ENCODE data around the gene UBE2V1. TPM values are rescaled to one million over a fixed set of nuclear protein-coding genes. Genes with fewer than 3 reads are reported as not detected.
A peak's percentile ranks its signal among the peaks of the same experiment; 100 is the strongest.

The UBE2V1 gene
- total and polyA plus RNA-seq, 2 of the 13 experiments (the other 11 are each of a cell fraction or from before 2014, with no cell fraction given): 81.3 to 132 TPM

- TF ChIP-seq, protein P1, sequence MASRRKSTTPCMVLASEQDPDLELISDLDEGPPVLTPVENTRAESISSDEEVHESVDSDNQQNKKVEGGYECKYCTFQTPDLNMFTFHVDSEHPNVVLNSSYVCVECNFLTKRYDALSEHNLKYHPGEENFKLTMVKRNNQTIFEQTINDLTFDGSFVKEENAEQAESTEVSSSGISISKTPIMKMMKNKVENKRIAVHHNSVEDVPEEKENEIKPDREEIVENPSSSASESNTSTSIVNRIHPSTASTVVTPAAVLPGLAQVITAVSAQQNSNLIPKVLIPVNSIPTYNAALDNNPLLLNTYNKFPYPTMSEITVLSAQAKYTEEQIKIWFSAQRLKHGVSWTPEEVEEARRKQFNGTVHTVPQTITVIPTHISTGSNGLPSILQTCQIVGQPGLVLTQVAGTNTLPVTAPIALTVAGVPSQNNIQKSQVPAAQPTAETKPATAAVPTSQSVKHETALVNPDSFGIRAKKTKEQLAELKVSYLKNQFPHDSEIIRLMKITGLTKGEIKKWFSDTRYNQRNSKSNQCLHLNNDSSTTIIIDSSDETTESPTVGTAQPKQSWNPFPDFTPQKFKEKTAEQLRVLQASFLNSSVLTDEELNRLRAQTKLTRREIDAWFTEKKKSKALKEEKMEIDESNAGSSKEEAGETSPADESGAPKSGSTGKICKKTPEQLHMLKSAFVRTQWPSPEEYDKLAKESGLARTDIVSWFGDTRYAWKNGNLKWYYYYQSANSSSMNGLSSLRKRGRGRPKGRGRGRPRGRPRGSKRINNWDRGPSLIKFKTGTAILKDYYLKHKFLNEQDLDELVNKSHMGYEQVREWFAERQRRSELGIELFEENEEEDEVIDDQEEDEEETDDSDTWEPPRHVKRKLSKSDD (CRISPR knock-in tag; IDR thresholded peaks at IDR 0.05; ENCODE audit: low read depth): 0 out of 2 replicates have a peak, but pooled peaks have one; percentile 17
- TF ChIP-seq, protein P2, sequence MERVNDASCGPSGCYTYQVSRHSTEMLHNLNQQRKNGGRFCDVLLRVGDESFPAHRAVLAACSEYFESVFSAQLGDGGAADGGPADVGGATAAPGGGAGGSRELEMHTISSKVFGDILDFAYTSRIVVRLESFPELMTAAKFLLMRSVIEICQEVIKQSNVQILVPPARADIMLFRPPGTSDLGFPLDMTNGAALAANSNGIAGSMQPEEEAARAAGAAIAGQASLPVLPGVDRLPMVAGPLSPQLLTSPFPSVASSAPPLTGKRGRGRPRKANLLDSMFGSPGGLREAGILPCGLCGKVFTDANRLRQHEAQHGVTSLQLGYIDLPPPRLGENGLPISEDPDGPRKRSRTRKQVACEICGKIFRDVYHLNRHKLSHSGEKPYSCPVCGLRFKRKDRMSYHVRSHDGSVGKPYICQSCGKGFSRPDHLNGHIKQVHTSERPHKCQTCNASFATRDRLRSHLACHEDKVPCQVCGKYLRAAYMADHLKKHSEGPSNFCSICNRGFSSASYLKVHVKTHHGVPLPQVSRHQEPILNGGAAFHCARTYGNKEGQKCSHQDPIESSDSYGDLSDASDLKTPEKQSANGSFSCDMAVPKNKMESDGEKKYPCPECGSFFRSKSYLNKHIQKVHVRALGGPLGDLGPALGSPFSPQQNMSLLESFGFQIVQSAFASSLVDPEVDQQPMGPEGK (CRISPR knock-in tag; IDR thresholded peaks at IDR 0.05): no peak
- TF ChIP-seq ZZZ3 (CRISPR knock-in tag; IDR thresholded peaks at IDR 0.05; ENCODE audit: borderline replicate concordance) (0 out of 2 replicates have a peak, but pooled peaks have one; percentile 22), ZNF777 (CRISPR knock-in tag; IDR thresholded peaks at IDR 0.05) (no peak), CBFB (CRISPR knock-in tag; IDR thresholded peaks at IDR 0.05) (0 out of 2 replicates have a peak, but pooled peaks have one; percentile 38), ZNF34 (CRISPR knock-in tag; IDR thresholded peaks at IDR 0.05; ENCODE audit: borderline replicate concordance) (no peak), ATF1 (CRISPR knock-in tag; IDR thresholded peaks at IDR 0.05) (no peak), ZNF878 (CRISPR knock-in tag; IDR thresholded peaks at IDR 0.05) (0 out of 2 replicates have a peak, but pooled peaks have one; percentile 37), HOXA7 (CRISPR knock-in tag; IDR thresholded peaks at IDR 0.05) (no peak), ZNF589 (CRISPR knock-in tag; conservative IDR thresholded peaks at IDR 0.05) (no peak), MATR3 (CRISPR knock-in tag; IDR thresholded peaks at IDR 0.05) (no peak), CENPBD1 (CRISPR knock-in tag; IDR thresholded peaks at IDR 0.05; ENCODE audit: borderline replicate concordance, low read depth) (no peak), ZNF652 (CRISPR knock-in tag; IDR thresholded peaks at IDR 0.05; ENCODE audit: borderline replicate concordance, low read depth) (no peak), SP140L (CRISPR knock-in tag; IDR thresholded peaks at IDR 0.05; ENCODE audit: borderline replicate concordance) (no peak), LCORL (IDR thresholded peaks at IDR 0.05) (no peak), LCORL (CRISPR knock-in tag; IDR thresholded peaks at IDR 0.05) (peak; percentile 10; the same call in 1 of the 2 replicates), MED1 (CRISPR knock-in tag; IDR thresholded peaks at IDR 0.05) (no peak), NR2F6 (IDR thresholded peaks at IDR 0.05) (0 out of 2 replicates have a peak, but pooled peaks have one; percentile 15), NR2F6 (CRISPR knock-in tag; IDR thresholded peaks at IDR 0.05) (peak; percentile 24; the same call in 1 of the 2 replicates), NONO (IDR thresholded peaks at IDR 0.05) (no peak), NONO (CRISPR knock-in tag; conservative IDR thresholded peaks at IDR 0.05) (no peak), ZNF205 (CRISPR knock-in tag; IDR thresholded peaks at IDR 0.05) (no peak), REPIN1 (CRISPR knock-in tag; IDR thresholded peaks at IDR 0.05; ENCODE audit: borderline replicate concordance, low read depth) (0 out of 2 replicates have a peak, but pooled peaks have one; percentile 19), NR2C2 (CRISPR knock-in tag; IDR thresholded peaks at IDR 0.05; ENCODE audit: borderline replicate concordance) (peak; percentile 29; the same call in 1 of the 2 replicates)
- TF ChIP-seq, protein P3, sequence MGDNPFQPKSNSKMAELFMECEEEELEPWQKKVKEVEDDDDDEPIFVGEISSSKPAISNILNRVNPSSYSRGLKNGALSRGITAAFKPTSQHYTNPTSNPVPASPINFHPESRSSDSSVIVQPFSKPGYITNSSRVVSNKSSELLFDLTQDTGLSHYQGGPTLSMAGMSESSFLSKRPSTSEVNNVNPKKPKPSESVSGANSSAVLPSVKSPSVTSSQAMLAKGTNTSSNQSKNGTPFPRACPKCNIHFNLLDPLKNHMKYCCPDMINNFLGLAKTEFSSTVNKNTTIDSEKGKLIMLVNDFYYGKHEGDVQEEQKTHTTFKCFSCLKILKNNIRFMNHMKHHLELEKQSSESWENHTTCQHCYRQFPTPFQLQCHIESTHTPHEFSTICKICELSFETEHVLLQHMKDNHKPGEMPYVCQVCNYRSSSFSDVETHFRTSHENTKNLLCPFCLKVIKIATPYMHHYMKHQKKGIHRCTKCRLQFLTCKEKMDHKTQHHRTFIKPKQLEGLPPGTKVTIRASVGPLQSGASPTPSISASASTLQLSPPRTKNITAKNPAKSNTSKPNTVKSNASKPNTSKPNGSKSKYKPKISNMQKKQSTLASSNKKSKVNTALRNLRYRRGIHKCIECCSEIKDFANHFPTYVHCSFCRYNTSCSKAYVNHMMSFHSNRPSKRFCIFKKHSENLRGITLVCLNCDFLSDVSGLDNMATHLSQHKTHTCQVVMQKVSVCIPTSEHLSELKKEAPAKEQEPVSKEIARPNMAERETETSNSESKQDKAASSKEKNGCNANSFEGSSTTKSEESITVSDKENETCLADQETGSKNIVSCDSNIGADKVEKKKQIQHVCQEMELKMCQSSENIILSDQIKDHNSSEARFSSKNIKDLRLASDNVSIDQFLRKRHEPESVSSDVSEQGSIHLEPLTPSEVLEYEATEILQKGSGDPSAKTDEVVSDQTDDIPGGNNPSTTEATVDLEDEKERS (CRISPR knock-in tag; IDR thresholded peaks at IDR 0.05): no peak
These were observed 25.1 kb upstream of the UBE2V1 start (continued) for GRCh38 chr20:50138120-50138478.
